SK-N-SH (cell line): ENCODE measurements around the gene KIAA0232. TPM values are rescaled to one million over a fixed set of nuclear protein-coding genes. Genes with fewer than 3 reads are reported as not detected.
A peak's percentile ranks its signal among the peaks of the same experiment; 100 is the strongest.

ENCODE experiments used
- CTCF ChIA-PET: fragments of 300-600, 350-600 bp; formaldehyde crosslinking; extraction: SDS; loops from one replicate; lab custom pipeline; 2021; lab: Yijun Ruan, JAX
- POLR2A ChIA-PET: fragments of 350-600 bp; sonication (Branson Sonifier 250); formaldehyde crosslinking; extraction: SDS; loops from one replicate; lab custom pipeline; 2020; ENCODE audit warnings: antibody characterized with exemption, inconsistent platforms; lab: Yijun Ruan, JAX
- DNase-seq: peaks from one replicate; pipeline ENCODE4 v3.0.0; 2012
- H2AFZ ChIP-seq: fragments of 200-600 bp; sonication (generic); 2 replicates; pipeline ENCODE4 v1.8.1; 2016; ENCODE audit warnings: antibody characterized with exemption, mild to moderate bottlenecking, low read depth
- H3F3A ChIP-seq: fragments of 200-600 bp; sonication (generic); replicated peaks from 2 replicates; pipeline ENCODE3; 2016; ENCODE audit warnings: antibody characterized with exemption, mild to moderate bottlenecking; ENCODE audit not compliant: insufficient read depth
- H3K27ac ChIP-seq, 2 experiments: fragments of 200-500 bp in 1 of 2; fragments of 200-600 bp in 1 of 2; sonication (Bioruptor generic) in 1 of 2; sonication (generic), shearing (Covaris generic) in 1 of 2; 2 replicates each; pipeline versions ENCODE4 v1.5.1 to v1.6.1; 2014 to 2016; ENCODE audit warnings: low read depth in 2 of 2, inconsistent platforms in 1 of 2, low read length in 1 of 2, mild to moderate bottlenecking in 1 of 2, mixed read lengths in 1 of 2
- H3K27me3 ChIP-seq: fragments of 200-600 bp; sonication (generic), shearing (Covaris generic); 2 replicates; pipeline ENCODE4 v1.6.1; 2016; ENCODE audit warnings: mixed run types; ENCODE audit not compliant: insufficient read depth
- H3K36me3 ChIP-seq, 2 experiments: fragments of 200-500 bp in 1 of 2; fragments of 200-600 bp in 1 of 2; sonication (Bioruptor generic) in 1 of 2; sonication (generic) in 1 of 2; replicated peaks in 1 of 2; 2 replicates each; pipeline versions ENCODE3 to v1.5.1; 2014 to 2016; ENCODE audit warnings: low read length in 1 of 2, mild to moderate bottlenecking in 1 of 2; ENCODE audit not compliant: insufficient read depth in 2 of 2, control insufficient read depth in 1 of 2
- H3K4me1 ChIP-seq, 2 experiments: fragments of 200-500 bp in 1 of 2; fragments of 200-600 bp in 1 of 2; sonication (Bioruptor generic) in 1 of 2; sonication (generic), shearing (Covaris generic) in 1 of 2; 2 replicates each; pipeline versions ENCODE4 v1.5.1 to v1.6.1; 2014 to 2016; ENCODE audit warnings: low read depth in 1 of 2, low read length in 1 of 2, mixed run types in 1 of 2; ENCODE audit not compliant: insufficient read depth in 2 of 2, control insufficient read depth in 1 of 2
- H3K4me2 ChIP-seq: fragments of 200-600 bp; sonication (generic), shearing (Covaris generic); 2 replicates; pipeline ENCODE4 v1.6.1; 2017; ENCODE audit warnings: mixed run types
- H3K4me3 ChIP-seq, 2 experiments: fragments of 200-500 bp in 1 of 2; fragments of 200-600 bp in 1 of 2; sonication (Bioruptor generic) in 1 of 2; sonication (generic), shearing (Covaris generic) in 1 of 2; 2 replicates each; pipeline versions ENCODE4 v1.5.1 to v1.8.1; 2014 to 2016; ENCODE audit warnings: low read depth in 2 of 2, inconsistent platforms in 1 of 2, low read length in 1 of 2, mild to moderate bottlenecking in 1 of 2, mixed read lengths in 1 of 2, moderate library complexity in 1 of 2
- H3K79me2 ChIP-seq: fragments of 200-600 bp; sonication (generic); 2 replicates; pipeline ENCODE4 v1.8.1; 2017; ENCODE audit warnings: mild to moderate bottlenecking; ENCODE audit not compliant: insufficient read depth
- H3K9ac ChIP-seq: fragments of 200-600 bp; sonication (generic); 2 replicates; pipeline ENCODE4 v1.6.1; 2017; ENCODE audit warnings: mixed run types
- H3K9me2 ChIP-seq: fragments of 200-600 bp; sonication (generic); 2 replicates; pipeline ENCODE4 v1.6.1; 2017; ENCODE audit warnings: mixed run types
- H3K9me3 ChIP-seq: fragments of 200-600 bp; sonication (generic); 2 replicates; pipeline ENCODE4 v1.6.1; 2017; ENCODE audit warnings: mixed run types, mild to moderate bottlenecking, moderate library complexity
- H4K20me1 ChIP-seq: fragments of 200-600 bp; sonication (generic); 2 replicates; pipeline ENCODE4 v1.6.1; 2017; ENCODE audit warnings: mild to moderate bottlenecking, mixed run types; ENCODE audit not compliant: insufficient read depth
- FOSL2 ChIP-seq: IDR thresholded peaks from 2 replicates; pipeline ENCODE4 v1.4.0; 2012; ENCODE audit warnings: low read depth, mild to moderate bottlenecking, moderate library complexity, borderline replicate concordance
- GATA2 ChIP-seq: sonication (generic); formaldehyde crosslinking; IDR thresholded peaks from 2 replicates; pipeline ENCODE4 v1.5.0; 2020; ENCODE audit warnings: mild to moderate bottlenecking, missing genetic modification reagents
- MXI1 ChIP-seq: IDR thresholded peaks from 2 replicates; pipeline ENCODE4 v1.6.1; 2012; ENCODE audit warnings: mild to moderate bottlenecking, low read depth, low read length, improper control_type of control experiment
- NFIC ChIP-seq: IDR thresholded peaks from 2 replicates; pipeline ENCODE4 v1.4.0; 2012; ENCODE audit warnings: borderline replicate concordance
- NRF1 ChIP-seq: IDR thresholded peaks from 2 replicates; pipeline ENCODE4 v1.6.1; 2012; ENCODE audit warnings: low read depth, mild to moderate bottlenecking, low read length
- POLR2AphosphoS5 ChIP-seq: IDR thresholded peaks from 2 replicates; pipeline ENCODE4 v1.6.1; 2012; ENCODE audit warnings: low read depth, low read length
- RCOR1 ChIP-seq: fragments of 150-350 bp; IDR thresholded peaks from 2 replicates; pipeline ENCODE4 v1.6.1; 2017; ENCODE audit warnings: antibody characterized with exemption, low read length
- RFX5 ChIP-seq: IDR thresholded peaks from 2 replicates; pipeline ENCODE4 v1.6.1; 2012; ENCODE audit warnings: mild to moderate bottlenecking, improper control_type of control experiment, low read length
- SIN3A ChIP-seq: IDR thresholded peaks from 2 replicates; pipeline ENCODE4 v1.6.1; 2012; ENCODE audit warnings: low read depth, mild to moderate bottlenecking, low read length, moderate library complexity, borderline replicate concordance
- TAF1 ChIP-seq: IDR thresholded peaks from 2 replicates; pipeline ENCODE4 v1.6.1; 2012; ENCODE audit warnings: low read depth, mild to moderate bottlenecking, low read length, moderate library complexity, borderline replicate concordance
- WGBS: methylation state at CpG from one replicate; pipeline ENCODE4 v1.1.6; 2017; ENCODE audit warnings: low lambda C conversion rate; 5-methylcytosine and 5-hydroxymethylcytosine counted together
- polyA plus RNA-seq, 3 experiments: library from polyadenylated mRNA; depleted of rRNA; stranded (reverse); fragments of >200 nt; gene quantifications; 2 replicates each; pipeline ENCODE4 v1.2.3, GENCODE V29; 2012
- TF ChIP-seq, protein P1 (sequence below): fragments of 150-350 bp; IDR thresholded peaks from 2 replicates; pipeline ENCODE4 v1.6.1; 2017; ENCODE audit warnings: antibody characterized with exemption, low read length, low read depth, borderline replicate concordance
- TF ChIP-seq, protein P2 (sequence below): IDR thresholded peaks from 2 replicates; pipeline ENCODE4 v1.4.0; 2012; ENCODE audit warnings: low read depth, borderline replicate concordance
- TF ChIP-seq, protein P3 (sequence below): IDR thresholded peaks from 2 replicates; pipeline ENCODE4 v1.4.0; 2012; ENCODE audit warnings: low read depth, borderline replicate concordance
- TF ChIP-seq, protein P4 (sequence below): fragments of 200-600 bp; sonication (generic); IDR thresholded peaks from 2 replicates; pipeline ENCODE4 v1.6.1; 2017; ENCODE audit warnings: antibody characterized with exemption, mild to moderate bottlenecking, moderate library complexity
- TF ChIP-seq, protein P5 (sequence below): IDR thresholded peaks from 2 replicates; pipeline ENCODE4 v1.4.0; 2012; ENCODE audit warnings: low read depth

Gene KIAA0232
- polyA plus RNA-seq, 1 of the 3 experiments (the other 2 are of a cell fraction), result 5.7 TPM

DNA sequence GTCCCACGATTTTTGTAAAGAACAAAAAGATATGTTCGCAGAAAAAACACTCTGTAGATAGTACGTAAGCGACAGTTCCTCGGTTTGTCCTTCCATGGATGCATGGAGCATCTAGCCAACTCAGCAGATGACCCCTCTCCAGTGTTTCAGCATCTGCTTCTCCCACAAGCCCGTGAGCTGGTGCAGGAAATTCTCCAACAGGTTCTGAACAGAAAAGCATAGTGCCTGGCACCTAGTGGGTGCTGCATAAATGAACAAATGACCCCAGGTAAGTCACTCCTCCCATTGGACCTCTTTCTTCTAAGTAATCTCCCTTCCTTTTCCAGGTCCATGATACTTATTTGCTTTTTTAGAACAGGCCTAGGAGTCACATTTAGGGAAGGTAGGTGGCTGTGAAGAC is 966 bp upstream of the KIAA0232 start (continued):
- TF ChIP-seq FOSL2, result no peak
- TF ChIP-seq, protein P1, sequence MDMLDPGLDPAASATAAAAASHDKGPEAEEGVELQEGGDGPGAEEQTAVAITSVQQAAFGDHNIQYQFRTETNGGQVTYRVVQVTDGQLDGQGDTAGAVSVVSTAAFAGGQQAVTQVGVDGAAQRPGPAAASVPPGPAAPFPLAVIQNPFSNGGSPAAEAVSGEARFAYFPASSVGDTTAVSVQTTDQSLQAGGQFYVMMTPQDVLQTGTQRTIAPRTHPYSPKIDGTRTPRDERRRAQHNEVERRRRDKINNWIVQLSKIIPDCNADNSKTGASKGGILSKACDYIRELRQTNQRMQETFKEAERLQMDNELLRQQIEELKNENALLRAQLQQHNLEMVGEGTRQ, result no peak

DNA sequence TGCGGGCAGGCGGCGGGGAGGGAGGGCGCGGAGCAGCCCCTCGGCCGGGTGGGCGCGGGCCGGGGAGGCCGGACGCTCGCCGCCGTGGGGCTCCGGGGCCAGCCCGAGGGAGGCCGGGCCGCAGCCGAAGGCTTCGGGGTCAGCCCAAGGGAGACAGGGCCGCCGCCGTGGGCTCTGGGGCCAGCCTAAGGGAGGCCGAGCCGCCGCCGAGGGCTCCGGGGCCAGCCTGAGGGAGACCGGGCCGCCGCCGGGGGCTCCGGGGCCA is 251 bp downstream of the KIAA0232 start:
- no CpG with 5 or more reads among the region's 34 CpGs for WGBS
- H3K9me2 ChIP-seq, result no peaks in the 10 kb centered on the region
- peaks cover 0 to 9% of the 10 kb centered on the region in 2 experiments; a peak in 2 of 4 replicates for H3K4me1 ChIP-seq
- DNase-seq, result no peak
- H4K20me1 ChIP-seq, result peaks cover 42% of the 10 kb centered on the region
- TF ChIP-seq MXI1, result no peak
- no peak for TF ChIP-seq RCOR1
- no peak for TF ChIP-seq SIN3A
- no peak for TF ChIP-seq NRF1
- no peak for TF ChIP-seq FOSL2
- TF ChIP-seq, protein P2, sequence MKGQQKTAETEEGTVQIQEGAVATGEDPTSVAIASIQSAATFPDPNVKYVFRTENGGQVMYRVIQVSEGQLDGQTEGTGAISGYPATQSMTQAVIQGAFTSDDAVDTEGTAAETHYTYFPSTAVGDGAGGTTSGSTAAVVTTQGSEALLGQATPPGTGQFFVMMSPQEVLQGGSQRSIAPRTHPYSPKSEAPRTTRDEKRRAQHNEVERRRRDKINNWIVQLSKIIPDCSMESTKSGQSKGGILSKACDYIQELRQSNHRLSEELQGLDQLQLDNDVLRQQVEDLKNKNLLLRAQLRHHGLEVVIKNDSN, result no peak
- no peaks in the 10 kb centered on the region for H3K9me3 ChIP-seq
- H3K4me2 ChIP-seq, result peak overlapping the region; percentile 96
- peaks cover 0 to 7% of the 10 kb centered on the region in 2 experiments for H3K36me3 ChIP-seq
- H3K79me2 ChIP-seq, result peaks cover 47% of the 10 kb centered on the region
- peak overlapping the region; percentile 87 to 90 for H3K27ac ChIP-seq
- peaks cover 4% of the 10 kb centered on the region for H3F3A ChIP-seq
- no peaks in the 10 kb centered on the region for H3K27me3 ChIP-seq
- H3K9ac ChIP-seq, result peak overlapping the region; percentile 98
- ChIA-PET CTCF (interaction anchor here (1.4 to 3.6 kb wide), 2 partner anchors 21 to 91 kb away, joined by 4 to 24 read pairs; no protein-coding TSS in a partner anchor), POLR2A (interaction anchor here (1.3 kb wide), 1 partner anchor 126 kb away, joined by 3 read pairs; no protein-coding TSS in a partner anchor)
- no peak overlapping the region for H2AFZ ChIP-seq
- peak overlapping the region; percentile 81 to 98 for H3K4me3 ChIP-seq

DNA sequence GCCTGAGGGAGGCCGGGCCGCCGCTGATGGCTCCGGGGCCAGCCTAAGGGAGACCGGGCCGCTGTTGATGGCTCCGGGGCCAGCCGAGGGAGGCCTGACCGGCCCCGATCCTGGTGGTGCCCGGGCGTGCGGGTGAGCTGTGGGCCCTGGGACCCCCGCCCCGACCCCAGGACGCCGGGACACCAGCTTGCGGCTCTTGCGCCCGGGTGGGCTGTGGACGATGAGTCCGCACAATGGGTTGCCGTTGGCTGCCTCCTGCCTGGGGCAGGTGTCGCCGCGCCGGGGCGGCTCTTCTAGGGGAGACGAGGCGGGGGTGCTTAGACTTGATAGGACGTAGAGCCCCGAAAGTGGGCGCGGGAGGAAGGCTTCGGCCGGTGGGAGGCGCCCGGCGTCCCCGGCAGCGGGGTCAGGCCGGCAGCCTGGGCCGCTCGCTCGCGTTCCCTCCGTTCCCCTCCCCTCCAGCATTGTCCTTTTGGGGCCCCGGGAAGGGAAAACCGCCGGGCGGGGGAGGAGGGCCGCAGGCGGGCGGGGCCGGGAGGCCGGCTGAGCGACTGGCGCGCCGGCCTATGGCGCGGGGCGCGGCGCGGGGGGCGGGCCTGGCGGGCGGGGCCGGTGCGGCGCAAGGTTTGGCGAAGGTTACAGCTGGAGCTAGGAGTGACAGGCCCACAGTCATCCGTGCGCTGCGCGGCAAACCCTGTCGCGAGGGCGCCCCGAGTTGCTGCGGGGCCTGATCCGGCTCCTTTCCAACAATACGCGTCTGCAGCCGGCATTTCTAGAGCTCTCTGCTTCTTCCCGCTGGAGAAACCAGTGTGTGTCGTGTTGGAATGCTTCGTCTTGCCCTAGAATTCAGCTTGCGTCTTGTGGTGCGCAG is 819 bp downstream of the KIAA0232 start:
- CTCF ChIA-PET, result interaction anchor here (0.7 to 3.6 kb wide), 9 partner anchors 10 to 319 kb away, joined by 3 to 24 read pairs (median 3); no protein-coding TSS in a partner anchor
- no peaks in the 10 kb centered on the region for H3K9me2 ChIP-seq
- H3K9me3 ChIP-seq, result no peaks in the 10 kb centered on the region
- H4K20me1 ChIP-seq, result peaks cover 48% of the 10 kb centered on the region
- peak overlapping the region; percentile 73 for H2AFZ ChIP-seq
- H3K9ac ChIP-seq, result peak overlapping the region; percentile 98
- H3K36me3 ChIP-seq, result peaks cover 0 to 7% of the 10 kb centered on the region in 2 experiments
- H3K27ac ChIP-seq, result peak overlapping the region; percentile 87 to 90
- WGBS, result 11% methylated on average over 6 of the region's 91 CpGs
- DNase-seq, result peak; percentile 98
- no peaks in the 10 kb centered on the region for H3K27me3 ChIP-seq
- peaks cover 4% of the 10 kb centered on the region for H3F3A ChIP-seq
- POLR2A ChIA-PET, result interaction anchor here (1.0 kb wide), 1 partner anchor 74 kb away, joined by 3 read pairs; the partner anchor contains the start of gene MRFAP1L1
- peak overlapping the region; percentile 81 to 98 for H3K4me3 ChIP-seq
- peaks cover 0 to 9% of the 10 kb centered on the region in 2 experiments; a peak in 2 of 4 replicates for H3K4me1 ChIP-seq
- peak overlapping the region; percentile 96 for H3K4me2 ChIP-seq
- peaks cover 53% of the 10 kb centered on the region for H3K79me2 ChIP-seq
- TF ChIP-seq, protein P3, sequence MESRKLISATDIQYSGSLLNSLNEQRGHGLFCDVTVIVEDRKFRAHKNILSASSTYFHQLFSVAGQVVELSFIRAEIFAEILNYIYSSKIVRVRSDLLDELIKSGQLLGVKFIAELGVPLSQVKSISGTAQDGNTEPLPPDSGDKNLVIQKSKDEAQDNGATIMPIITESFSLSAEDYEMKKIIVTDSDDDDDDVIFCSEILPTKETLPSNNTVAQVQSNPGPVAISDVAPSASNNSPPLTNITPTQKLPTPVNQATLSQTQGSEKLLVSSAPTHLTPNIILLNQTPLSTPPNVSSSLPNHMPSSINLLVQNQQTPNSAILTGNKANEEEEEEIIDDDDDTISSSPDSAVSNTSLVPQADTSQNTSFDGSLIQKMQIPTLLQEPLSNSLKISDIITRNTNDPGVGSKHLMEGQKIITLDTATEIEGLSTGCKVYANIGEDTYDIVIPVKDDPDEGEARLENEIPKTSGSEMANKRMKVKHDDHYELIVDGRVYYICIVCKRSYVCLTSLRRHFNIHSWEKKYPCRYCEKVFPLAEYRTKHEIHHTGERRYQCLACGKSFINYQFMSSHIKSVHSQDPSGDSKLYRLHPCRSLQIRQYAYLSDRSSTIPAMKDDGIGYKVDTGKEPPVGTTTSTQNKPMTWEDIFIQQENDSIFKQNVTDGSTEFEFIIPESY, result no peak
- no peak for TF ChIP-seq RFX5
- TF ChIP-seq NFIC, result no peak
- 0 out of 2 replicates have a peak, but pooled peaks have one; percentile 44 for TF ChIP-seq POLR2AphosphoS5
- TF ChIP-seq, protein P4, sequence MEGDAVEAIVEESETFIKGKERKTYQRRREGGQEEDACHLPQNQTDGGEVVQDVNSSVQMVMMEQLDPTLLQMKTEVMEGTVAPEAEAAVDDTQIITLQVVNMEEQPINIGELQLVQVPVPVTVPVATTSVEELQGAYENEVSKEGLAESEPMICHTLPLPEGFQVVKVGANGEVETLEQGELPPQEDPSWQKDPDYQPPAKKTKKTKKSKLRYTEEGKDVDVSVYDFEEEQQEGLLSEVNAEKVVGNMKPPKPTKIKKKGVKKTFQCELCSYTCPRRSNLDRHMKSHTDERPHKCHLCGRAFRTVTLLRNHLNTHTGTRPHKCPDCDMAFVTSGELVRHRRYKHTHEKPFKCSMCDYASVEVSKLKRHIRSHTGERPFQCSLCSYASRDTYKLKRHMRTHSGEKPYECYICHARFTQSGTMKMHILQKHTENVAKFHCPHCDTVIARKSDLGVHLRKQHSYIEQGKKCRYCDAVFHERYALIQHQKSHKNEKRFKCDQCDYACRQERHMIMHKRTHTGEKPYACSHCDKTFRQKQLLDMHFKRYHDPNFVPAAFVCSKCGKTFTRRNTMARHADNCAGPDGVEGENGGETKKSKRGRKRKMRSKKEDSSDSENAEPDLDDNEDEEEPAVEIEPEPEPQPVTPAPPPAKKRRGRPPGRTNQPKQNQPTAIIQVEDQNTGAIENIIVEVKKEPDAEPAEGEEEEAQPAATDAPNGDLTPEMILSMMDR, result peak; percentile 25
- no peak for TF ChIP-seq GATA2
- peak; percentile 85 for TF ChIP-seq MXI1
- TF ChIP-seq, protein P5, sequence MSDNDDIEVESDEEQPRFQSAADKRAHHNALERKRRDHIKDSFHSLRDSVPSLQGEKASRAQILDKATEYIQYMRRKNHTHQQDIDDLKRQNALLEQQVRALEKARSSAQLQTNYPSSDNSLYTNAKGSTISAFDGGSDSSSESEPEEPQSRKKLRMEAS, result 0 out of 2 replicates have a peak, but pooled peaks have one; percentile 20
- peak; percentile 37; the same call in 1 of the 2 replicates for TF ChIP-seq TAF1
